Prostate gland (tissue), 2 donors: ENCODE measurements around the gene POLDIP3. TPM values are rescaled to one million over a fixed set of nuclear protein-coding genes. Genes with fewer than 3 reads are reported as not detected.

Experiments
- DNase-seq: peaks from one replicate; pipeline ENCODE4 v3.0.0-alpha.2; 2019; ENCODE audit warnings: low spot score
- H3K27ac ChIP-seq, 2 donors: fragments of 200-600 bp; sonication (generic); 2 replicates each; pipeline ENCODE4 v1.5.1; 2017 to 2019
- H3K27me3 ChIP-seq: fragments of 200-600 bp; sonication (generic); replicated peaks from 2 replicates; pipeline ENCODE4 v1.5.1; 2019; ENCODE audit not compliant: insufficient read depth
- H3K36me3 ChIP-seq, 2 donors: fragments of 200-600 bp; sonication (generic); 1 replicate in 1 of 2; 2 replicates in 1 of 2; pipeline versions ENCODE4 v1.5.1 to v1.8.1; 2017 to 2019
- H3K4me1 ChIP-seq: fragments of 200-600 bp; sonication (generic); replicated peaks from 2 replicates; pipeline ENCODE4 v1.5.1; 2019
- H3K4me3 ChIP-seq, 2 donors: fragments of 200-600 bp; sonication (generic); 2 replicates each; pipeline ENCODE4 v1.5.1; 2017 to 2019
- H3K9me3 ChIP-seq: fragments of 200-600 bp; sonication (generic); 2 replicates; pipeline ENCODE4 v1.5.1; 2017
- CTCF ChIP-seq, 4 experiments: fragments of 200-600 bp in 2 of 4; fragments of 450-650 bp in 2 of 4; sonication (generic) in 2 of 4; IDR thresholded peaks; 1 replicate in 3 of 4; 2 replicates in 1 of 4; pipeline ENCODE4 v1.5.1; 2016 to 2019; ENCODE audit warnings: antibody characterized with exemption in 4 of 4, mild to moderate bottlenecking in 2 of 4, moderate library complexity in 2 of 4
- POLR2A ChIP-seq: fragments of 450-650 bp; IDR thresholded peaks from one replicate; pipeline ENCODE4 v1.6.1; 2016; ENCODE audit warnings: antibody characterized with exemption, mild to moderate bottlenecking
- POLR2AphosphoS5 ChIP-seq: sonication (generic); formaldehyde crosslinking; IDR thresholded peaks from one replicate; pipeline ENCODE4 v1.6.1; 2017; ENCODE audit warnings: antibody characterized with exemption
- WGBS: methylation state at CpG from one replicate; pipeline ENCODE4 v1.1.5; 2018; 5-methylcytosine and 5-hydroxymethylcytosine counted together
- intact Hi-C: fragments of 100-400 bp; cut with DNase I; formaldehyde crosslinking; loops from one replicate; pipeline ENCODE4 v1.14.2; 2022
- total RNA-seq, 2 donors: library from RNA; depleted of rRNA; stranded (reverse); fragments of >200 nt; gene quantifications; one replicate each; pipeline ENCODE4 v1.1.0, GENCODE V29; 2016

Gene POLDIP3
- total RNA-seq, 2 donors from 2014 or later = 46.4 to 62.6 TPM

GRCh38 chr22:42626951-42627625, 12.4 kb upstream of the POLDIP3 start:
- TF ChIP-seq CTCF (IDR thresholded peaks at IDR 0.05) (no peak), POLR2A (no peak)
- WGBS = 90% methylated on average over 25 of the region's 25 CpGs
- peaks cover 5% of the 10 kb centered on the region for H3K4me1 ChIP-seq
- peaks cover 11 to 19% of the 10 kb centered on the region in 2 donors for H3K36me3 ChIP-seq
- no peak overlapping the region for H3K27ac ChIP-seq
- H3K27me3 ChIP-seq = no peaks in the 10 kb centered on the region
- H3K4me3 ChIP-seq = no peak overlapping the region
- H3K9me3 ChIP-seq = no peaks in the 10 kb centered on the region
- intact Hi-C loops = no loop called here
- DNase-seq = no peak

GRCh38 chr22:42626431-42626830, 11.7 kb upstream of the POLDIP3 start:
- peaks cover 10 to 19% of the 10 kb centered on the region in 2 donors for H3K36me3 ChIP-seq
- intact Hi-C loops = no loop called here
- 93% methylated on average over 7 of the region's 7 CpGs for WGBS
- no peak overlapping the region for H3K27ac ChIP-seq
- DNase-seq = no peak
- H3K9me3 ChIP-seq = no peaks in the 10 kb centered on the region
- TF ChIP-seq CTCF (IDR thresholded peaks at IDR 0.05) (no peak), POLR2AphosphoS5 (no peak), POLR2A (no peak)
- no peaks in the 10 kb centered on the region for H3K27me3 ChIP-seq
- peaks cover 10% of the 10 kb centered on the region for H3K4me1 ChIP-seq
- H3K4me3 ChIP-seq = no peak overlapping the region

DNA sequence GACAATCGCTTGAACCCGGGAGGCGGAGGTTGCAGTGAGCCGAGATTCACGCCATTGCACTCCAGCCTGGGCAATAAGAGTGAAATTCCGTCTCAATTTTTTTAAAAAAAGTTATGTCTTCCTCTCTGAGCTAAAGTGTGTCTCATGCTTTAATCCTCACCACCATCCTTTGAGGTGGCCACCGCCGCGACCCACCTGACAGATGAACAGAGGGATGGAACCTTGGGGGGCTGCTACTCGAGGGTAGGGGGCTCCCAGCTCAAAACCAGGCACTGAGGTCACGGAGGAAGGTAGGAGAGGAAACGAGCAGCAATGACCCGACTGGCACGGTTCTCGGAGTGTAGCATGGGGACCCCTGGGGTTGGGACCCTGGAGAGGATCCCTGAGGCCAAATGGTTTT, 10.7 kb upstream of the POLDIP3 start:
- no peak overlapping the region for H3K4me3 ChIP-seq
- H3K27me3 ChIP-seq = no peaks in the 10 kb centered on the region
- intact Hi-C loops = no loop called here
- H3K27ac ChIP-seq = no peak overlapping the region
- WGBS = 90% methylated on average over 15 of the region's 15 CpGs
- H3K36me3 ChIP-seq = peaks cover 10 to 19% of the 10 kb centered on the region in 2 donors
- H3K9me3 ChIP-seq = no peaks in the 10 kb centered on the region
- H3K4me1 ChIP-seq = peaks cover 18% of the 10 kb centered on the region
- DNase-seq = no peak
- TF ChIP-seq CTCF (IDR thresholded peaks at IDR 0.05) (no peak), POLR2AphosphoS5 (no peak), POLR2A (no peak)

GRCh38 chr22:42624551-42625106, 9.9 kb upstream of the POLDIP3 start:
- H3K27me3 ChIP-seq = no peaks in the 10 kb centered on the region
- intact Hi-C loops = no loop called here
- 89% methylated on average over 9 of the region's 12 CpGs for WGBS
- no peaks in the 10 kb centered on the region for H3K9me3 ChIP-seq
- no peak overlapping the region for H3K4me3 ChIP-seq
- H3K36me3 ChIP-seq = peaks cover 10 to 19% of the 10 kb centered on the region in 2 donors
- TF ChIP-seq POLR2AphosphoS5 (no peak), POLR2A (no peak), CTCF (IDR thresholded peaks at IDR 0.05) (no peak)
- peaks cover 22% of the 10 kb centered on the region for H3K4me1 ChIP-seq
- DNase-seq = no peak
- no peak overlapping the region for H3K27ac ChIP-seq
